ENCODE measurements around the gene MRE11.

GRCh38 chr11:94511932-94512781 is 18.5 kb upstream of the MRE11 start, which contains the start of gene C11orf97:
- TF ChIP-seq CTCF (IDR thresholded peaks at IDR 0.05; ENCODE audit: low read depth, low read length, poor library complexity, severe bottlenecking) (no peak), EZH2phosphoT487 (IDR thresholded peaks at IDR 0.05; ENCODE audit: borderline replicate concordance, low read length) (no peak)
